HG03139 (cell line): ENCODE results near the gene PRKCQ.

Experiments
- ATAC-seq: cut with Tn5 transposase; IDR thresholded peaks from one replicate; pipeline ENCODE4 v1.9.1; 2021; ENCODE audit not compliant: unreplicated experiment

PRKCQ gene

DNA sequence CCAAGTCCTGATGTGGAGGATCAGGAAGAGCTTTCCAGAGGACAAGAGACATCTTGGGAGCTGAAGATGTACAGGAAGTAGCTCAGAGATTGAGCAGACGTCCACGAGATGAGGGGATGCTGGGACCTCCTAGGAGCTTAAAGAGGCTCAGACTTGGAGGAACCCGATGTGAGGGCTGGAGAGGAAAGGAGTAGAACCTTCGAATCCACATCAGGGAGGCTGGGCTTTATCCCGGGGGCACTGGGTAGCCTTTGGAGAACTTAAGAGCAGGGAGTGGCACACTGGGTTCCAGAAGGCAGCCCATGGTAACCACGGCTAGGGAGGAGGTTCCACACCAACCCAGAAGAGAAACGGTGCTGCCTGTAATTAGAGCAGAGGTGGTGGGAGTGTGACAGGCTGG lies 10.8 kb downstream of the PRKCQ start:
- no peak for ATAC-seq

DNA sequence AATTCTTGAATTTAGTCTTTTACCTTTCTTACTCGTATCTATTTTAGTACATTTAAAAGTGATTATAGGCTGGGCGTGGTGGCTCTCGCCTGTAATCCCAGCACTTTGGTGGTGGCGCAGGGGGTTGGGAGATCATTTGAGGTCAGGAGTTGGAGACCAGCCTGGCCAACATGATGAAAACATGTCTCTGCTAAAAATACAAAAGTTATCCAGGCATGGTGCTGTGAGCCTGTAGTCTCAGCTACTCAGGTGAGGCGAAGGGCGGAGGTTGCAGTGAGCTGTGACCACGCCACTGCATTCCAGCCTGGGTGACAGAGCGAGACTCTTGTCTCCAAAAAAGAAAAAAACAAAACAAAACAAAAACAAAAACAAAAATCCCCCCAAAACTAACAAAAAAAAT lies 12.2 kb downstream of the PRKCQ start:
- ATAC-seq = no peak

DNA sequence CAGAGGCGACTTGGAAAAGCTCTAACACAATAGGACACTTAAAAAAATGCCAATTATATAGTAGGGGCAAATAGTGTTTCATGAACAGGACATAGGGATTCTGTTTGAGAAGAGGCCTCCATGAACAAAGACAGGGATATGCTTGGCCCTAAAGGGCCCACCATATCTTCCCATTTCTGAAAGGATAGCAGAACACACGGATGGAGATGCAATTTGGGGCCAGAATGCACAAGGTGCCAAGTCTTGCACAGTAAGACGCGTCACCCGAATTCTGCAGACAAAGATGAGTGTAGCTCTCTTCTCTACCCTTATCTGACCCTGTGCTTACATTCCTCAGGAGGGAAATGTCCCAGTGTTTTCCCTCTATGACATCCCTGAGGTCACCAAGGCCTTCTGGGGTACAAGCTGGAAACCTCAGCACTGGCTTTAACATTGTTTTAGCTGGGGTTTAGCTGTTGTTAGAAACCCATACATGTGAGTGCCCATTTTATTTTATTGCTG lies 12.8 kb downstream of the PRKCQ start:
- ATAC-seq = no peak

DNA sequence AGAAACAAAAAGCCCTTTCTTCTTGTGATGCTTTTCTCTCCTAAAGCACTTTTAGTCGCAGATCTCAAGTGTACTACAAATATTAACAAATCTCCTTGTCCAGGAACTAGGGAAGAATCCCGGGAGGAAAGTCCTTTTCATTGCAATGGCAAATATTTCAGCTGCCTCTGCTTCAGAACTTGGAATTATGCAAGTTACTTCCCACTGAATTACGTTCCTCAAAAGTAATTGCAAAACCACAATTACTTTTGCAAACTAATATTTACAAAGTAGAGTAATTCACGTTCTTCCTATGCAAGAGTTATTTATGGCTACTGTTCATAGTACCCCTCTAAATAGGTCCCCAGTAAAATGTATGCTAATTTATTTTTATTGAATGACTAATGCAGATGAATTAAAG lies 14.5 kb downstream of the PRKCQ start:
- no peak for ATAC-seq

DNA sequence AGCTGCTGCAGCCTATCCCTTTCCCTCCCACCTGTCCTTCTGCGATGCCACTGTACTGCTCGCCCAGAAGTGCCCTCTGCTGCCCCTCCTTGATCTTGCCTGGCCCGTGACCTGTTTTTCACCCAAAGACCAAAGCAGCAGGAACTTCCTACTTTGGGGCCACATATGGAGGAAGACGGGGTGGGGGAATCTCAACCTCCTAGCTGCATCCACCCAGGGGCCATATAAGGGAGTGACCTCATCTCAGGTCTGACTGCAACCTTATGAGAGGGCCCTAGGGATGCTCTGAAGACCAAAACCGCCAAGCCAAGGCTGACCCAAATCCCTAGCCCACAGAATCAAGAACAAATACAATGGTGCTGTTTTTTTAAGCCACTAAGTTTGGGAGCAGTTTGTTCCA lies 15.7 kb downstream of the PRKCQ start:
- ATAC-seq = no peak

DNA sequence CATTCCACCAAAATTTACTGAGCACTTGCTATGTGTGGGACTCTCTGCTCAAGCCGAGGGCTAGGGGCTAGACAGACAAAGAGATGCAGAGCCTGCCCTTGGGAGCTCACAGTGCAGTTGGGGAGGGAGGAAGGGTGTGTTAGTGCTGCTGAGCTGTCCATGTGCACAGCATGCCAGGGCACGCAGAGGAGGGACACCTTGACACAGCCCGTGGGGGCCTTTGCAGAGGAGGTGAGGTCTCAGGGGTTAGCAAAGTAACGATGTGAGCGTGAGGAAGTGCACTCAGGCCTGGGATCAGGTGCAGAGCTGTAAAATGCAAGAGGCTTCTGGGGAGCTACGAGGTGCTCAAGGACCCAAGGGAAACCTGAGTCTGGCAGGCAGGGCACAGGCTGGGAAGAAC lies 16.3 kb downstream of the PRKCQ start:
- no peak for ATAC-seq

DNA sequence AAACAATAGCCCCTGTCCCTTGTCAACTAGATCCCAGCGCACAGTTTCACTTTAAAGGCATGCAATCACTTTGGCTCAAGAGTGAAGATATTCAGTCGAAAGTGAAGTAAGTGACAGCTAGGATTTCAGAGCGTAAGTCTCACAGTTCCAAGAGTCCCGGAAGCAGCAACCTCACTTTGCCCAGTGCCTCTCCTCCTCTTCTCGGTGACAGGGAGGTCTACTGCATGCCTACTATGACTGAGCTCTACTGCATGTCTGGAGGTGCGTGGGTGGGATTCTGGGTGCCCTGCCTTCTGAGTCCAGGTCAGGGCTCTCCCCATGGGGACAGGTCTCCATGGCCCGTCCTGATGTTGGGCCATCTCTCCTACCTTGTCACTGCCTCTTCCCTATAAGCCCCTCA lies 17.0 kb downstream of the PRKCQ start:
- ATAC-seq = no peak

DNA sequence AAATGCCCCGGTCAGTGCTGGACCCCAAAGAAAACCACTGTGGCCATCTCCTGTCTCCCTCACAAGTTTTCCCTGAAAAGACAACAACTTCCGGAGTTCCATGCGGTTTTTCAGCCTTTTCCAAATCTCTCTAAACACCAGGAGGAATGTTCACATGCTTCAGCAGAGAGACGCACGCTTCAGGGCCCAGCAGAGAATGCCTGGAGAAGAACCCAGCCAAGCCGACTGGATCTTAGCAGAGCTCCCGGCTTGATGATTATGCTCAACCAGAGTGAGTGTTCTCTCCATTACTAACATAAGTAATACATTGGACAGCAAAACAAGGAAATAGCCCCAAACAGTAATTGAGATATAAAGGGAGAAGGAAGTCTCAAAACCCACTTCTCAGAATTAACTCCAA lies 17.9 kb downstream of the PRKCQ start:
- ATAC-seq = no peak

DNA sequence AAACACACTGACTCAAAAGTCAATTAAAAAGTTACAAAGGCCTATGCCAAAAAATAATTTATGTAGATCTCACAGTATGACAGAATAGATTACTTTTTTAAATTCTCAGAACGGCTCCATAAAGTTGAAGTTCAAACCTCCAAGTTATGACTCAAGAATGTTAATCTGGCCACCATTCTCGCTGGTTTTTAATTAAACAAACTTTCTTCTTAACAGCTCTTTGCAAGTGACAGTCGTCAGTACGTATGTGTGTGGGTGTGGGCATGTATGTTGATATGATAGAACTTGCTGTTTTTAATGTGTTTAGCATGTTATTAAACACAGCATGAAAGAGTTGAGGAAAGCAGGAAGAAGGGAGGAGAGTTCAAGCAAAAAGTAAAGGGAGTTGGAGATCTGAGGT lies 18.5 kb downstream of the PRKCQ start:
- ATAC-seq = no peak

DNA sequence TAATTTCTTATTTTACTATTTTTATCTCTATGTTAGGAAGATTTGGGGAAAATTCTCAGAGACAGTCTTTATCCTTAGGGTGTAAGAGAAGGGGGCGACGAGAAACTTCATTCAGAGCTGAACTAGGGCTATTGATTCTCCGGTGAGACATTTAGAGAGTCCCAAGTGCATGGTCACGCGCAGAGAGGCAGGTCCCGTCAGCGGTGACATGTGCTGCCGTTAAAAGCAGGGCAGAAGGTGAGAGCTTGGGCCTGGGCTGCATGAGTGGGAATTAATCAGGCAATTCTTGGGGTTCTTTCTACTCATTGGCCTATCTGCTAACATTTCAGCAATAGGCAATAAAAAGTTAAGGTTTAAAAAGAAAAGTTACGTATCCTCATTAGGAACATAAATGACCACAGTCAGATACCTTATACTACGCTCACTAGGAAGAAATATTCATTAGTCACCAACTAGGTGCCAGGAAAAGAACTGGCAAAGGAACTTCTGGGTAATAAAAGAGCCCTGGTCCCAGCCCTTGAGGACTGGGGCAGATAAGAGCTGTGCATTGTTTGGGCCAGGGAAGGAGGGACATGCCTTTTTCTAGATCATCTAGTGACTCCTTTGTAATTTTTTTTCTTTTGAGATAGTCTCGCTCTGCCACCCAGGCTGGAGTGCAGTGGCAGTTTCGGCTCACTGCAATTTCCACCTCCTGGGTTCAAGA lies 21.2 kb downstream of the PRKCQ start:
- ATAC-seq = no peak

DNA sequence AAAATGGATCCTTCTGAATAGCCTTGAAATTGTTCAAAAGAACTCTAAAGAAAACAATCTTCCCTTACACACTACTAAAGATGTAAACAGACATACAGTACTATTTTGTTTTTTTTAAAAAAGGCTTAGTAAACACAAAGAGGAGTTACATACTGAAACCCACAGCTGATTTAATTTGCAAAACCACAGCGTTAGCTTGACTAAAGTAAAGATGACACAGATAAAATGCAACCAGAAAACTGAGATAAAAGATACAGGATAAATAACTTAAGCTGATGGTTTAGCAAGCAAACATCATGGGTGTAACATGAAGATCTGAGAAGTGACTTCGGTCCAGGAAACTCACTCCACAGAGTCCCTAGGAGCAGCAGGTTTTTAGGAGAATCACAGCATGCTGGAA lies 21.8 kb downstream of the PRKCQ start:
- ATAC-seq = no peak

DNA sequence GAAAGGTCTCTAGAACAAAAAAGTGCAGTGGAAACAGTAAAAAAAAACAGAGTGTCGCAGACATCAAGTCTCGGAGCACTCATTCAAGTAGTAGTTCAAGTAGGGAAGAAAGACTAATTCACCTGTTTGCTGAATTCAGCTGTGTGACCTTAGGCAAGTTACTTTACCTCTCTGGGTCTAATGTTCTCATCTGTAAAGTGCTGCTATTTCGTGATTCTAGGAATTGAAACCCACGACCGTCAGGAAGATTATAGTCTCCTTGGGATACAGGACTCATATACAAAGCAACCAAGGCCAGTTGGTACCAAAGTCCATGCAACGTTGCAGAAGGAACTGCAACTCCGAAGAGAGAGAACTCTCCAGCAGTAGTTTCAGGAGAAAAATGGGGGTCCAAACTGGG lies 26.1 kb downstream of the PRKCQ start:
- no peak for ATAC-seq

DNA sequence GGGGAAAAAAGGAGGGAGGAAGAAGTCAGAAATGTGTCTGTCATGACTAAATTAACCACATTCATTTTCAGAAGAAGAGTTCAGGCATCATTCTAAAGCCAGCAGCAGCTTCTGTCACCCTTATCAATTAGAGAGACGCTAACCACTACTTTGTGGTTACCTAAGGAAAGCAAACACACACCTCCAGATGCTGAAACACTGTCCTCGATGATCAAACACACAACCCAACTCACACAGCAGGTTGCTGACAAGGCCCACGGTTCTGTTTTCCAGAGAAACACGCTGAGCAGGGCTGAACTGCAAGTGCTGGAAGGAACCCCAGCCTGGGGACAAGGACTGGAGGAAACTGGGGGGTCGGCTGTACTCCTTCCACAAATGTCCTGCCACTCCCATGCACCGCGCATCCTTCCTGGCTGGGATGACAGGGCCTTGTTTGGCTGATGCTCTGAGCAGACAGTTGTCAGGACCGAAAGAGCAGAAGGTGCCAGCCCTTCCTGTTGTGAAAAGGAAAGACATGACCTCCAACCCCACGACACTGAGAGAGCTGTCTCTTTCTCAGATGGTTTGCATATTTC lies 36.6 kb downstream of the PRKCQ start:
- ATAC-seq = no peak

DNA sequence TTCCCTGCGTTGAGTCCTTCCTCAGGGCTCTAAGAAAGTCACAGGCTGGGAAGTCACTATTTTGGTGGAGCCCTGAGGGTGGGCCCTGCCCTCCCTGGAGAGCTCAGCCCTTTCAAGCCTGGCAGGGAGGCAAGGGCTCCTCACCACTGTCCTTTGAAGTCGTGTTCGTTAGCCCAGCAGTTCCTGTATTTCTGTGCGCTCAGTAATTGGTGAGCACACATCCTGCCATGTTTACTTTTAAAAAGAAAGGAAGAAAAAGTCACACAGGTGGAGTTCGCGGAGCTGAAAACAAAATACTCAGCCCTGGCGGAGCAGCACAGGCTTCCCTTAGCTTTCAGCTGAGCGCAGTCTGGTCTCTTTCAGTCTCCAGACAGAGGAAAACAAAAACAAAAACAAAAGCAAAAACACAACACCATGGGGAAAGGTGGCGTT lies 37.1 kb downstream of the PRKCQ start:
- ATAC-seq = no peak

DNA sequence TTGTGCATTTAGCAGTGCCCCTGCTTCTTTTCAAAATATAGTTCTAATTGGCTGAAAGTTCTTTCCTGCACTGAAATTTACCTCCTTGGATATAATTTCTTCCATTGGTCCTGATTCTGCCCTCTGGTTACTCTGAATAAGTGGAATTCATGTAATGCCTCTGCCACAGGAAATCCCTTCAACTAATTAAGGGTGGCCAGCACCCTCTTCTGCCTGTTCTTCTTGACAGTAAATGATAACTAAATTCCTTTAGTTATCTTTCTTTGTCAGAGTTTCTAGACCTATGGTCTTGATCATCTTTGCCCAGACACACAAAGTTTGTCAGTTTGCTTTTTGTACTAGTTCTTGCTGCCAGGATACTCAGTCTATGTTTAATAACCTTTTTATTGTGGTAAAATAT lies 40.2 kb downstream of the PRKCQ start:
- no peak for ATAC-seq

DNA sequence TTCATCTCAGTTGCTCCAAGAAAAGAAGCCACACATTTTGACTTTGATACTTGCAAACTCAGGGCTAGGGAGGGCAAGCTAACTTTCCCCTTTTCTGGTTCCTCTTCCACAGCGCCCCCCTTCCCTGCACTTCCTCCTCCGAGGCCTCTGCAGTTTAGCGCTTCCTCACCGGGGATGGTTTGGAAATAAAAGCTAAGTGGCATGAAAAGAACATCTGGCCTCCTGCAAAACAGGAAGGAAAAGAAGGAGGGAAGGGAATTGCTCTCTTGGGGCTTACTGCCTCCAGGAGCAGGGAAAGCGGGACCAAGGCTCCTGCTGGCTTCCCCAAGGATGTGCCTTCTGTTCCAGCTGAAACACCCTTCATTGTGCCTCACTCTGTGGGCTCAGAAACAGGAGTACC lies 42.3 kb downstream of the PRKCQ start:
- no peak for ATAC-seq

DNA sequence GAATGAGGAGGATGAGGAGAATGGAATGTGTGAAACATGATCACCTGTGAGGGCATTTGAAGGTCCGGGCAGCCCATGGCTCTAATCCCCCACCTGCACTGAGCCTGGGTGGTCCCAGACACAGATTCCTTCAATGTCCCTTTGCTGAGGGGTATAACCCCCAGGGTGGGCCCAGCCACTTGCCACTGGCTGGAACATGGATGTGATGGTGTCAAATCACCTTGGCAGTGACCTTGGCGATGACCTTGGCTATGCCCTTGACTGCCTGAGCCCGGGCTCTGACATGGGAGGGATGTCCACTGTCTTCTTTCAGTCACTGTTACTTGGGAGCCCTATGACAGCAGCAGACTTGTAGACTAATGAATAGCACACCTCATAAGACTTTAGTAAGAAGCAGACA lies 44.0 kb downstream of the PRKCQ start:
- no peak for ATAC-seq

DNA sequence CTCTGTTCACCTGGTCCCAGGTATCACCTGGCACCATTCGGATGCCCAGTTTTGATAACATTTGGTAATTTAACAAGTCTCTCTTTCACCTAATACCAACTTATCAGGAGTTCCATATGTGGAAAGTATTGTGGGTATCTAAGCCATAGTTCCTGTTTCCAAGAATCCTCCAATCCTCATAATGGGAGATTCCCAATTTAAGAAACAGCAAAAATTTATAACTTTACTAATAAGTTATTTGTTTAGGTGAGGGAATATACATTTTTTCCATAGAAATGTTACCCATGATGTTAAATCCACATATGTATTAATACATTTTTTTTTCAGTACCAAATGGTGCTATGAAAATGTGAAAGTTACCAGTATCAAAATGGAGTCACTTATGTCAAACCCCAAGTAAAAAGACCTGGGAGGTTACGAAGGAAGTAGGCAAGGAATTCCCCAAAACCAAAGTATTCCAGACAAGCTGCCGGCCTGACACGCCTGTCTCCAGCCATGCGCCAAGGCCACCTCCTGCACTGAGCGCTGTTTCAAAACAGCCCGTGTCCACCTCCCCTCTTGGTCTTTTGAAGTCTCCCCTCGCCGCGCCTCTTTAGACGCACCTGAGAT lies 44.8 kb downstream of the PRKCQ start:
- ATAC-seq = no peak

DNA sequence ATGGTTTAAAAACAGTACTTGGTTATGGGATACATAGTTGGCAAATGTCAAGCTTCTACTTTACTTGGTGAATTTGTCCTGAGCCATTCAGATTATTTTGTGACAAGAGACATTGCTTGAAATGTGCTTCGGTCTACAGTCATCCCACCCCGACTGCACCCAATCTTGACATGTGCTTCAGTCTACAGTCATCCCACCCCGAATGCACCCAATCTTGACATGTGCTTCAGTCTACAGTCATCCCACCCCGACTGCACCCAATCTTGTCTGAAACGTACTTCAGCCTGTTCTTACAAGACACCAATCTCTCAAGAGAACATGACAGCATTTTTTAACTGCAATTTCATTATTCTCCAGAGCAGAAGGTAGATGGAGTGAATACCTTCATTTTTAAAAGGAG lies 47.8 kb downstream of the PRKCQ start:
- no peak for ATAC-seq

DNA sequence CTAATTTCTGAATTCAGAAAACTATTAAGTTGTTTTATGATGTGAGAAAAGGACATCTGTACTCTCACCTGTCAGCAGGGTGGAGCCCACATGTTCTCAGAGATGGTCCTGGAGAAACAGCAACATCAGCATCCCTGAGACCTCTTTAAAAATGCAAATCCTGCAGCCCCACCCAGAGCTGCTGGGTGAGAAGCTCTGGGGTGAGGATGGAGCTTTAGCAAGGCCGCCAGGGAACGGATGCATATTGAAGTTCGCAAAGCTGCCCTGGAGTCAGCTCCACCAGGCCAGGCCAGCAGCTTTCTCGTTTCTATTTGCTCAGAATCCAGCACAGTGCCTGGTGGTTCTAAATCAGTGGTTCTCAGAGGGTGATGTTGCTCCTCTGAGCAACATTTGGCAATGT lies 49.1 kb downstream of the PRKCQ start:
- ATAC-seq = no peak

DNA sequence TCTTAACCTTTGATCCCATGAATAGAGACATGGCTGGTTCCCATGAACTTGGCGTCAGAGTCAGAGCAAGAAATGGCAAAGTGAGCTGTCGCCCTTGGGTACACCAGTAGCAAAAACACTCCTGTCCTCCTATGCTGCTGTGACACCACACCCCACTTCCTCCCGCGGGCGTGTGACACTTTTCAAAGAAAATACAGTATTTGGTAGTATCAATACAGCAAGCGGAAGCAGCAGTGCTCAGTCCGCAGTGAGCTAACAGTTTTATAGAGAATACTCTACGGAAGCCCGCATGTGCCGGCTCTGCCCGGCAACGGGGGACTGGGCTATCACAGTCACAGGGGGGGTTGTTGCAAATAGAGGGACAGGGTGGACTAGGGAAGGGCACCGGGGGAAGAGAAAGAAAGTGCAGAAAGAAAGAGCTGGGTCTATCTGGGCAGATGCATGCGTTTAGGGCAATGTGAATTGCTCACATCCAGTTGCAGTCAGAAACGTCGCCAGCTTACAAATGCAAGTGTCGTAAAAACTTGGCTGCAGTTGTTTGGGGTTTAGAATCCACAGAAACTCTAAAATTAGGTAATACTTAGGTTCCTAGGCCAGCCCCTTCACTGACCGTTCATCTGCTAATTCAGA lies 49.8 kb downstream of the PRKCQ start:
- no peak for ATAC-seq
